Mesendoderm (in vitro differentiated cells): ENCODE measurements around the gene VENTX.

Experiments used
- DNase-seq: peaks from one replicate; pipeline ENCODE4 v3.0.0; 2013
- H2AK5ac ChIP-seq: 2 replicates; pipeline ENCODE4 v1.6.1; 2013; ENCODE audit warnings: low read length, inconsistent platforms
- H2BK120ac ChIP-seq: 2 replicates; pipeline ENCODE4 v1.6.1; 2013; ENCODE audit warnings: low read depth, mild to moderate bottlenecking, low read length, moderate library complexity, mixed read lengths
- H2BK15ac ChIP-seq: replicated peaks from 2 replicates; pipeline ENCODE4 v1.6.1; 2013; ENCODE audit warnings: low read depth, mild to moderate bottlenecking, moderate library complexity
- H2BK5ac ChIP-seq: 2 replicates; pipeline ENCODE4 v1.6.1; 2013; ENCODE audit warnings: low read length, inconsistent platforms
- H3K18ac ChIP-seq: 2 replicates; pipeline ENCODE4 v1.6.1; 2013; ENCODE audit warnings: mild to moderate bottlenecking, low read length, mixed read lengths
- H3K23ac ChIP-seq: one replicate; pipeline ENCODE4 v1.6.1; 2013; ENCODE audit warnings: low read length
- H3K27ac ChIP-seq: 2 replicates; pipeline ENCODE4 v1.5.1; 2013; ENCODE audit warnings: low read depth, mild to moderate bottlenecking, inconsistent platforms, low read length, moderate library complexity
- H3K27me3 ChIP-seq: 2 replicates; pipeline ENCODE4 v1.6.1; 2013; ENCODE audit warnings: low read length, control low read depth, mild to moderate bottlenecking, inconsistent platforms; ENCODE audit not compliant: insufficient read depth, poor library complexity
- H3K36me3 ChIP-seq: 2 replicates; pipeline ENCODE4 v1.6.1; 2013; ENCODE audit warnings: low read length, inconsistent platforms; ENCODE audit not compliant: control insufficient read depth, insufficient read depth
- H3K4ac ChIP-seq: one replicate; pipeline ENCODE4 v1.6.1; 2013; ENCODE audit warnings: low read depth, mild to moderate bottlenecking, low read length, moderate library complexity
- H3K4me1 ChIP-seq: 2 replicates; pipeline ENCODE4 v1.6.1; 2013; ENCODE audit warnings: low read depth, low read length, inconsistent platforms; ENCODE audit not compliant: control insufficient read depth
- H3K4me2 ChIP-seq: 2 replicates; pipeline ENCODE4 v1.6.1; 2013; ENCODE audit warnings: low read length
- H3K4me3 ChIP-seq: 2 replicates; pipeline ENCODE4 v1.5.1; 2013; ENCODE audit warnings: mild to moderate bottlenecking, low read length
- H3K56ac ChIP-seq: one replicate; pipeline ENCODE4 v1.6.1; 2013; ENCODE audit warnings: low read length
- H3K79me1 ChIP-seq: 2 replicates; pipeline ENCODE4 v1.6.1; 2013; ENCODE audit warnings: low read length, inconsistent platforms
- H3K79me2 ChIP-seq: 2 replicates; pipeline ENCODE4 v1.6.1; 2013; ENCODE audit warnings: mild to moderate bottlenecking, low read length; ENCODE audit not compliant: control insufficient read depth, insufficient read depth
- H3K9ac ChIP-seq: 2 replicates; pipeline ENCODE4 v1.6.1; 2013; ENCODE audit warnings: low read length, inconsistent platforms
- H4K5ac ChIP-seq: one replicate; pipeline ENCODE4 v1.6.1; 2013; ENCODE audit warnings: low read length
- H4K8ac ChIP-seq: one replicate; pipeline ENCODE4 v1.6.1; 2013; ENCODE audit warnings: low read depth, mild to moderate bottlenecking, control low read depth, low read length, moderate library complexity
- WGBS: extraction: QIAGEN DNeasy Blood & Tissue Kit; methylation state at CpG from one replicate; pipeline ENCODE4 v1.1.7; 2013; ENCODE audit warnings: low lambda C conversion rate, missing lambda C conversion rate; ENCODE audit not compliant: insufficient coverage; ENCODE audit errors: extremely low coverage; 5-methylcytosine and 5-hydroxymethylcytosine counted together

The VENTX gene

GRCh38 chr10:133270204-133270603 lies 32.5 kb downstream of the VENTX start:
- H4K5ac ChIP-seq: no peak overlapping the region
- H2BK5ac ChIP-seq: no peak overlapping the region
- no peak overlapping the region for H3K18ac ChIP-seq
- no peaks in the 10 kb centered on the region for H3K79me1 ChIP-seq
- no peak overlapping the region for H3K9ac ChIP-seq
- no peak overlapping the region for H4K8ac ChIP-seq
- H3K4me3 ChIP-seq: no peak overlapping the region
- no peaks in the 10 kb centered on the region for H3K36me3 ChIP-seq
- no peak overlapping the region for H2AK5ac ChIP-seq
- no peak overlapping the region for H2BK15ac ChIP-seq
- no peak for DNase-seq
- H3K23ac ChIP-seq: no peak overlapping the region
- no peak overlapping the region for H3K4ac ChIP-seq
- no peak overlapping the region for H2BK120ac ChIP-seq
- H3K4me1 ChIP-seq: no peaks in the 10 kb centered on the region
- H3K27ac ChIP-seq: no peak overlapping the region
- WGBS: no CpG with 5 or more reads among the region's 20 CpGs
- no peak overlapping the region for H3K4me2 ChIP-seq
- no peaks in the 10 kb centered on the region for H3K27me3 ChIP-seq
- H3K79me2 ChIP-seq: no peaks in the 10 kb centered on the region
- no peak overlapping the region for H3K56ac ChIP-seq

GRCh38 chr10:133270773-133271297 lies 33.2 kb downstream of the VENTX start:
- Histone ChIP-seq H2BK5ac (no peak overlapping the region), H3K4me1 (no peaks in the 10 kb centered on the region), H3K56ac (no peak overlapping the region), H3K79me1 (no peaks in the 10 kb centered on the region), H2BK120ac (no peak overlapping the region), H3K27ac (no peak overlapping the region), H3K4me2 (no peak overlapping the region), H4K5ac (no peak overlapping the region), H3K79me2 (no peaks in the 10 kb centered on the region), H3K36me3 (no peaks in the 10 kb centered on the region), H2BK15ac (no peak overlapping the region), H3K18ac (no peak overlapping the region), H3K4me3 (no peak overlapping the region), H3K9ac (no peak overlapping the region), H4K8ac (no peak overlapping the region), H2AK5ac (no peak overlapping the region), H3K27me3 (no peaks in the 10 kb centered on the region), H3K23ac (no peak overlapping the region), H3K4ac (no peak overlapping the region)
- DNase-seq: no peak
- WGBS: no CpG with 5 or more reads among the region's 19 CpGs

GRCh38 chr10:133271521-133272300 lies 34.1 kb downstream of the VENTX start:
- Histone ChIP-seq H2AK5ac (no peak overlapping the region), H3K36me3 (no peaks in the 10 kb centered on the region), H3K27me3 (no peaks in the 10 kb centered on the region), H3K9ac (no peak overlapping the region), H3K4me3 (no peak overlapping the region), H3K79me2 (no peaks in the 10 kb centered on the region), H3K27ac (no peak overlapping the region), H3K79me1 (no peaks in the 10 kb centered on the region), H3K56ac (no peak overlapping the region), H2BK5ac (no peak overlapping the region), H3K4me1 (no peaks in the 10 kb centered on the region), H4K5ac (no peak overlapping the region), H2BK15ac (no peak overlapping the region), H3K4ac (no peak overlapping the region), H4K8ac (no peak overlapping the region), H3K4me2 (no peak overlapping the region), H3K18ac (no peak overlapping the region), H3K23ac (no peak overlapping the region), H2BK120ac (no peak overlapping the region)
- no peak for DNase-seq
- WGBS: no CpG with 5 or more reads among the region's 35 CpGs

- H2BK15ac ChIP-seq: no peak overlapping the region
- no peak overlapping the region for H3K56ac ChIP-seq
- H3K4ac ChIP-seq: no peak overlapping the region
- WGBS: no CpG with 5 or more reads among the region's 29 CpGs
- H3K9ac ChIP-seq: no peak overlapping the region
- H3K27me3 ChIP-seq: no peaks in the 10 kb centered on the region
- no peak overlapping the region for H3K18ac ChIP-seq
- no peak overlapping the region for H4K5ac ChIP-seq
- H2AK5ac ChIP-seq: no peak overlapping the region
- H2BK5ac ChIP-seq: no peak overlapping the region
- H3K4me2 ChIP-seq: no peak overlapping the region
- no peak overlapping the region for H3K23ac ChIP-seq
- H4K8ac ChIP-seq: no peak overlapping the region
- no peak overlapping the region for H3K27ac ChIP-seq
- H3K4me1 ChIP-seq: no peaks in the 10 kb centered on the region
- H3K4me3 ChIP-seq: no peak overlapping the region
- no peak overlapping the region for H2BK120ac ChIP-seq
- no peaks in the 10 kb centered on the region for H3K79me1 ChIP-seq
- no peaks in the 10 kb centered on the region for H3K36me3 ChIP-seq
- H3K79me2 ChIP-seq: no peaks in the 10 kb centered on the region
- DNase-seq: no peak
These were observed 34.8 kb downstream of the VENTX start for GRCh38 chr10:133272301-133272963.

- Histone ChIP-seq H3K56ac (no peak overlapping the region), H3K4me3 (no peak overlapping the region), H2BK120ac (no peak overlapping the region), H3K9ac (no peak overlapping the region), H3K79me2 (no peaks in the 10 kb centered on the region), H4K8ac (no peak overlapping the region), H3K4ac (no peak overlapping the region), H3K4me1 (no peaks in the 10 kb centered on the region), H3K23ac (no peak overlapping the region), H2AK5ac (no peak overlapping the region), H3K4me2 (no peak overlapping the region), H2BK5ac (no peak overlapping the region), H3K18ac (no peak overlapping the region), H3K36me3 (no peaks in the 10 kb centered on the region), H4K5ac (no peak overlapping the region), H3K27me3 (no peaks in the 10 kb centered on the region), H3K27ac (no peak overlapping the region), H3K79me1 (no peaks in the 10 kb centered on the region), H2BK15ac (no peak overlapping the region)
- WGBS: no CpG with 5 or more reads among the region's 25 CpGs
- no peak for DNase-seq
These were observed 35.3 kb downstream of the VENTX start for GRCh38 chr10:133272964-133273420.
